SJCRH30 (cell line): ENCODE data around the gene ALDH3B1. TPM values are rescaled to one million over a fixed set of nuclear protein-coding genes. Genes with fewer than 3 reads are reported as not detected.
A peak's percentile ranks its signal among the peaks of the same experiment; 100 is the strongest.

Experiments
- DNase-seq, 2 experiments: peaks; one replicate each; pipeline ENCODE4 v3.0.0-alpha.2; 2015 to 2020
- H3K27ac ChIP-seq: fragments of 250-450 bp; sonication (Bioruptor Pico); 2 replicates; pipeline ENCODE4 v1.5.1; 2020; ENCODE audit warnings: mild to moderate bottlenecking, moderate library complexity
- H3K27me3 ChIP-seq: fragments of 250-450 bp; sonication (Bioruptor Pico); 2 replicates; pipeline ENCODE4 v1.5.1; 2020; ENCODE audit warnings: mild to moderate bottlenecking, moderate library complexity
- H3K36me3 ChIP-seq: fragments of 250-450 bp; sonication (Bioruptor Pico); 2 replicates; pipeline ENCODE4 v1.5.1; 2020; ENCODE audit warnings: mild to moderate bottlenecking, moderate library complexity
- H3K4me1 ChIP-seq: fragments of 250-450 bp; sonication (Bioruptor Pico); 2 replicates; pipeline ENCODE4 v1.5.1; 2020; ENCODE audit warnings: mild to moderate bottlenecking, moderate library complexity
- H3K4me3 ChIP-seq: fragments of 250-450 bp; sonication (Bioruptor Pico); 2 replicates; pipeline ENCODE4 v1.5.1; 2020; ENCODE audit warnings: mild to moderate bottlenecking, moderate library complexity
- H3K9me3 ChIP-seq: fragments of 250-450 bp; sonication (Bioruptor Pico); replicated peaks from 2 replicates; pipeline ENCODE4 v1.5.1; 2020; ENCODE audit warnings: mild to moderate bottlenecking, moderate library complexity
- total RNA-seq: library from RNA; depleted of rRNA; stranded (reverse); fragments of >200 nt; shearing (Covaris generic); gene quantifications from 2 replicates; pipeline ENCODE4 v1.2.3, GENCODE V29; 2014

Gene ALDH3B1
- total RNA-seq, 1 experiment from 2014 or later, result 0.51 TPM

- no peaks in the 10 kb centered on the region for H3K27me3 ChIP-seq
- no peak overlapping the region for H3K27ac ChIP-seq
- peaks cover 18% of the 10 kb centered on the region for H3K4me1 ChIP-seq
- no peak overlapping the region for H3K4me3 ChIP-seq
- no peaks in the 10 kb centered on the region for H3K36me3 ChIP-seq
- H3K9me3 ChIP-seq, result no peaks in the 10 kb centered on the region
- no peak for DNase-seq
Measured at GRCh38 chr11:68006606-68007166, 3.4 kb upstream of the ALDH3B1 start.

DNA sequence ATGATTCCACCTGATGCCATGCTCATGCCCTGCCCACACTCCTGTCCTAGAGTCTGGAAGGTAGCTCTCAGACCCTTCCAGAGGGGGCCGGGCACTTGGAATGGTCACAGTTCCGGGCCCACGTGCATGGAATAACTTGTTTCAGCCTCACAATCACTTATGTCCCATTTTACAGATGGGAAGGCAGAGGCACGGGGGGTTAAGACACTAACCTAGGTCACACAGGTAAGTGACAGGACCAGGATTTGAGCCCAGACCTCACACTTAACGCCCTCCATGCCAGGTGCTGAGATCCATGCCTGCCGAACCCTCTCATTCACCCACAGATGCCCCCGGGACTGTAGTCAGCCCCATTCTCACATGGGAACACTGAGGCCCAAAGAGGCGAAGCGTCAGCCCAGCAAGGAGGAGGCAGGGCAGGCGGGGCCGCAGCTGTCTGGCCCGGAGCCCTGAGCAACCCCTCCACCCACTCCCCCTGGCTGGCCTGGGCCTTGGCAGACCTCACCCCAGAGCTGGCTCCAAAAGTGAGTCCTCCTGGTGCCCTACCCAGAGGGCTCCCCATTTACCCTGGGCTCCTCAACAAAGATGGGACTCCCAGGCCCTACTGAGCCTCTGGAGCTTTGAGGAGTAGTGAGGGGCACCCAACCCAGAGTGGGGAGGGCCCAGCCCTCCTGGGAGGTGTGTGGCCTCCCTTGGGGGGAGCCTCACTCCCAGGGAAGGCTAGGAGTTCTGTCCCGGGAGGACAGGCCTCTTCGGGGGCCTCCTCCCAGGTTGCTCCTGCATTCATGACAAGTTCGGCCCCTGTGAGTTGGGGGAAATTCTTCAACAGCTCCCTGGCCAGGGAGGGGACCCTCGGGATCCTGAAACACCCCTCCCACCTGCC, 2.4 kb upstream of the ALDH3B1 start:
- H3K27ac ChIP-seq, result no peak overlapping the region
- H3K9me3 ChIP-seq, result no peaks in the 10 kb centered on the region
- no peak for DNase-seq
- H3K4me1 ChIP-seq, result peaks cover 18% of the 10 kb centered on the region
- no peaks in the 10 kb centered on the region for H3K36me3 ChIP-seq
- H3K4me3 ChIP-seq, result no peak overlapping the region
- H3K27me3 ChIP-seq, result no peaks in the 10 kb centered on the region

GRCh38 chr11:68008381-68009337, 1.5 kb upstream of the ALDH3B1 start:
- H3K27me3 ChIP-seq, result no peaks in the 10 kb centered on the region
- H3K4me3 ChIP-seq, result no peak overlapping the region
- peaks cover 28% of the 10 kb centered on the region for H3K4me1 ChIP-seq
- no peaks in the 10 kb centered on the region for H3K9me3 ChIP-seq
- DNase-seq, result peak; percentile 59 to 60
- peak overlapping the region; percentile 83; the same call in 1 of the 2 replicates for H3K27ac ChIP-seq
- H3K36me3 ChIP-seq, result no peaks in the 10 kb centered on the region

GRCh38 chr11:68009391-68010089, 587 bp upstream of the ALDH3B1 start:
- Histone ChIP-seq H3K27me3 (no peaks in the 10 kb centered on the region), H3K27ac (peak overlapping the region; percentile 83), H3K4me1 (peaks cover 37% of the 10 kb centered on the region), H3K36me3 (no peaks in the 10 kb centered on the region), H3K9me3 (no peaks in the 10 kb centered on the region), H3K4me3 (peak overlapping the region; percentile 51)
- DNase-seq, result no peak

DNA sequence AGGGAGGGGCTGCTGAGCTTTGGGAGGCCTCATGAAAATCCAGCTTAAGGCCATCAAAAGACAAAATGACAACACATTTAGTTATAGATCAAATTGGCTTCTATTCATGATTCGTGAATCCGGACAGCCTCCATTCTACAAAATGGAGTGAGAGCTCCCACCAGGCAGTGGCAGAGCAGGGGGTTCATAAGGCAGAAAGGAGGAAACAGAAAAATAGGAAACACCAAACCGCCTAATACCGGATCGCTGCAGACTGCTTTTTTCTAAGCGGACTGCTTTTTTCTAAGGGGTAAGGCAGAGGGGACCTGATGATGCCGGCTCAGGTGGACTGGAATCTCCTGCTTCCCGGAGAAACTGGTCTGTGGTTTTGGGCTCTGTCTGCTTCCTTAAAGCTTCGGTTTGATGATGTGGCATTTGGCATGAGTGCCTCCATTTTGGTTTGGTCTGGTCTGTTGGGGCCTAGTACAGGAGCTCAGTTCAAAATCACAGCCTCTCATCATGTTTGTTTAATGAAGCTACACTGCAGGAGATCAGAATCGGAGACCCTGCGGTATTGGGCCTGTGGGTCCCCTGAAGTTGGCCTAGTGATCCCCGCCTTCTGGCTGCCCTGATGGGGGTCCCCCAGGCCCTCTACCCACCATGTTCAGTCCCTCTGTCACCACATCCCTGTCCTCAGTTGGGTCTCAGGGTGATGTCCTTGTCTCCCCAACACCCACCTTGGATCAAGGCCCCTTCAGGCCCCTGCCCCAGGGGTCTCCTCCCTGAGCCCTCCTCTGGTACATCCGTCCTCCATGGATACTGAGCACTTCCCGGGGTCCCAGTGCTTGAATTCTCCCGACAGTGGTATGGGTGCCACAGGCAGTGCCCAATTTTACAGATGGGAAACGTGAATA, 1.2 kb downstream of the ALDH3B1 start:
- H3K27me3 ChIP-seq, result no peaks in the 10 kb centered on the region
- no peaks in the 10 kb centered on the region for H3K36me3 ChIP-seq
- peak overlapping the region; percentile 51 for H3K4me3 ChIP-seq
- H3K9me3 ChIP-seq, result no peaks in the 10 kb centered on the region
- H3K27ac ChIP-seq, result peak overlapping the region; percentile 83
- peaks cover 42% of the 10 kb centered on the region for H3K4me1 ChIP-seq
- peak in 1 of 2 experiments; percentile 2 for DNase-seq

GRCh38 chr11:68012044-68012842, 2.1 kb downstream of the ALDH3B1 start:
- Histone ChIP-seq H3K4me3 (no peak overlapping the region), H3K9me3 (no peaks in the 10 kb centered on the region), H3K27ac (no peak overlapping the region), H3K27me3 (no peaks in the 10 kb centered on the region), H3K36me3 (no peaks in the 10 kb centered on the region), H3K4me1 (peaks cover 46% of the 10 kb centered on the region)
- no peak for DNase-seq

DNA sequence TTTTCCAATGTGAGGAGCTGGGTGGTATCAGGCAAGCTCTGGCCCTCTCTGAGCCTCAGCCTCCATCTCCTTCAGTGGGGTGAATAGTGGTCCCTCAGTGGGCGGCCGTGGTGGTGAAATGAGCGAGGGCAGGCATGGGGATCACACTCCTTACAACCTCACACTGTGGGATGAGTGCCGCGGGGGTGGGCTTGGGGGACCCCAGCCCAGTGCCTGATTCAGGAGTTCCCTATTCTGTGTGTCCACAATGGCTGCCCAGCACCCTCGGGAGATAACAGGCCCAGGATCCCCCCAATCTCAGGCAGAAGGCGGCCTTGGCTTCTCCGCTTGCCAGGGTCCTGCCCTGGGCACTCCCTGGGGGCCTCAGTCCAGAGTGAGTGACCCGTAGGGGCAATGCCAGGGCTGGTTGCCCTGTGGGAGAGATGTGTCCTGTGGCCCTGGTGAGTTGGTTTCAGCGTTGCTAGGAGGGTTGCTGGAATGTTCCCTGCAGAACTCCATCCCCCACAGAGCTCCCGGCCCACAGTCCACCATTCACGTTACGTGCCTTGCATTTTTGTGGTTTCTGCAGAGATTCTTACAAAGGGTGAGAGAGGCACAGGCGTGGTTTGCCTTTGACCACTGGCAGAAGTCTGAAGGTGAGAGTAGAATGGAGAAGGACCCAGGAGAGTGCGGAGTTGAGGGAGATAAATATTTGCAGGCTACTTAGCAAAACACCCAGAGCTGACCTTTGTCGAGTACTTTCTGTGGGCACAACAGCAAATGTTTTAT, 2.9 kb downstream of the ALDH3B1 start:
- Histone ChIP-seq H3K4me1 (peaks cover 46% of the 10 kb centered on the region), H3K27me3 (no peaks in the 10 kb centered on the region), H3K36me3 (no peaks in the 10 kb centered on the region), H3K4me3 (no peak overlapping the region), H3K9me3 (no peaks in the 10 kb centered on the region), H3K27ac (peak overlapping the region; percentile 32; the same call in 1 of the 2 replicates)
- peak; percentile 67 to 79 for DNase-seq

DNA sequence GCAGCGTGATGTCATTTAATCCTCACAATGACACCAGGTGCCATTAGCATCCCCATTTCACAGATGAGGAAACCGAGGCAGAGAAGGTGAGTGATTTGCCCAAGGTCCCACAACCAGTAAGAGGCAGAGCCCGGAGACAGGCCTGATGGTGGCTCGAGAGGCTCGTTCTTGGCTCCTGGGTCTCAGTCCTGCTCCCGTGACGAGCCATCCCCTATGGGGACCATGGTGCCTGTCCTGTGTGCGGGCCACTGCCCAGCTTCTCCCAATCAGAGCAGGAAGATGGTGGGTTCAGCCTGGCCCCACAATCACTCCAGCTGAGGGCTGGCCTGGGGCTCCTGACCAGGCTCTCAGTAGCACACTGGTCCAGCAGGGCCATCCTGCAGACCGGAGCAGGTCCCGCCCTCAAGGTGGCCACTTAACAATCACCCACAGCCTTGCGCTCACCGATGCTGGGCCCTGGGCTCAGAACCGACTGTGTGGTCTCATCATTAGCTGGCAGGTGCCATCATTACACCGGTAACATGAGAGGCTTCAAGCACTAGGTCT, 3.6 kb downstream of the ALDH3B1 start:
- H3K4me1 ChIP-seq, result peaks cover 42% of the 10 kb centered on the region
- no peaks in the 10 kb centered on the region for H3K9me3 ChIP-seq
- DNase-seq, result no peak
- no peaks in the 10 kb centered on the region for H3K36me3 ChIP-seq
- no peak overlapping the region for H3K4me3 ChIP-seq
- peak overlapping the region; percentile 32; the same call in 1 of the 2 replicates for H3K27ac ChIP-seq
- H3K27me3 ChIP-seq, result no peaks in the 10 kb centered on the region

DNA sequence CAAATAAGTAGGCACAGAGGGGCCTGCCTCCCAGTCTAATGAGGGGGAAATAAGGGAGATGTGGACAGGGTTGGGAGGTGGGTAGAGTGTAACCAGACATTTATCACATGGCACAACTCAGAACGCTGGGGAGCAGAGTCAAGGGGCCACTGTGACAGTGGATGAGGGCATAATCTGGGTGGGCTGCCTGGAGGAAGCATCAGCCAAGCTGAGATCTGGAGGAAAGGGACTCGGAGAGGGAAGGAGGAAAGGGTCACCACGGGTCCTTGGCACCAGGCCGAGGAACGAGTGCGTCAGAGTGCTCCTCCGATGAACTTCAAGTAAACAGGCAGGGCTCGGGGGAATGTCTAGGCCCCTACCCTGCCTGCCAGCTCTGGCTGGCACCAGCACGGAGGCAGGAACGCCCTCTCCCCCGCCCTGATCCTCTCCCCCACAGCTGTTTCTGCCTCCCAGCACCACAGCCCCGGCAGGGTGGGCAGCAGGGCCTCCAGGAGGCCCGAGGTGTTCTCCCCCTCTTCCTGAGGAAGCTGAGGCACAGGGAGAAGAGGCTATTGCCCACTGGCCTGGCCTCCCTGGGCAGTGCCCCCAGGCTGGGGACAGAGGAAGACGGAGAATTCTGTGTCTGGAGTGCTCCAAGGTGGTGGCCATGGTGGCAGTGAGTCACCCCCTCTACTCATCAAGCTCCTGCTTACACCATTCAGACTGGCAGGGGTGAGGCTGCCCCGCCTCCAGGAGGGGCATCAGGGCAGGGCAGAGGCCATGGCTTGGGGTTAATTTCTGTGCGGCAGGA, 4.2 kb downstream of the ALDH3B1 start:
- no peak overlapping the region for H3K4me3 ChIP-seq
- H3K27me3 ChIP-seq, result no peaks in the 10 kb centered on the region
- H3K9me3 ChIP-seq, result no peaks in the 10 kb centered on the region
- no peak overlapping the region for H3K27ac ChIP-seq
- H3K4me1 ChIP-seq, result peaks cover 37% of the 10 kb centered on the region
- no peaks in the 10 kb centered on the region for H3K36me3 ChIP-seq
- peak in 1 of 2 experiments; percentile 33 for DNase-seq

DNA sequence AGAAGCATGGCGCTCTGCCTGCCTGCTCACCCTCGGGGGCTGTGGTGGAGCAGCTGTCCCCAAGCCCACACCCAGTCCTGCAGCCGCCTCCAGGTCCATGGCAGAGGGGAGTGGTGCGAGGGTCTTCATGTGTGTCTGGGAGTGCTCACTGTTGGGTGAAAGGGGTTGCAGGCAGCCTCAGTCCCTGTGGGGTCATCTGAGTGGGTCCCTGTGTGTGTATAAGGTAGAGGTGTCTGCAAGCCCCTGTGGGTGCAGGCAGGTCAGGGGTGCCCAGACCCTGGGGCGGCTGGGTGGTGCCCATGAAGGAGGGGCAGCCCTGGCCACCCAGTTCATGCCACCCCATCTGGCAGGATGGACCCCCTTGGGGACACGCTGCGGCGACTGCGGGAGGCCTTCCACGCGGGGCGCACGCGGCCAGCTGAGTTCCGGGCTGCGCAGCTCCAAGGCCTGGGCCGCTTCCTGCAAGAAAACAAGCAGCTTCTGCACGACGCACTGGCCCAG, 4.9 kb downstream of the ALDH3B1 start:
- Histone ChIP-seq H3K4me1 (peaks cover 36% of the 10 kb centered on the region), H3K4me3 (no peak overlapping the region)

DNA sequence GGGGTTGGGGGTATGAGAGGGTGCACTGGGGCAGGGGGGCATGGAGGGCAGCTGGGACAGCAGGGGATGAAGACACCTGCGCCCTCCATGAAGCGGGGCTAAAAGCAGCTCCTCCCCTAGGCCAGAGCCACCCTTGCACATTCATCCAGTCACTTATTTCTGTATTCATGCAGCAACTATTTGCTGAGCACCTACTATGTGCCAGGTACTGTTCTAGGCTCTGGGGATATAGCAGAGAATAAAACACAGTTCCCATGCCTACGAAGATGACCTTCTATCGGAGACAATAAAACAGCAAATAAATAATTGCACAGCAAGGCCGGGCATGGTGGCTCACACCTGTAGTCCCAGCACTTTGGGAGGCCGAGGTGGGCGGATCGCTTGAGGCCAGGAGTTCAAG, 5.3 kb downstream of the ALDH3B1 start:
- no peak for DNase-seq
- Histone ChIP-seq H3K9me3 (no peaks in the 10 kb centered on the region), H3K27me3 (no peaks in the 10 kb centered on the region), H3K36me3 (no peaks in the 10 kb centered on the region), H3K27ac (no peak overlapping the region), H3K4me3 (no peak overlapping the region), H3K4me1 (peaks cover 36% of the 10 kb centered on the region)

More for the DNA sequence above, 4.9 kb downstream of the ALDH3B1 start:
- no peak for DNase-seq
- Histone ChIP-seq H3K27ac (no peak overlapping the region), H3K27me3 (no peaks in the 10 kb centered on the region), H3K36me3 (no peaks in the 10 kb centered on the region), H3K9me3 (no peaks in the 10 kb centered on the region)
